Testis (tissue), 3 donors: Measurements from ENCODE around the gene SQSTM1. TPM values are rescaled to one million over a fixed set of nuclear protein-coding genes. Genes with fewer than 3 reads are reported as not detected.
A peak's percentile ranks its signal among the peaks of the same experiment; 100 is the strongest.

Source experiments
- DNase-seq: peaks from one replicate; pipeline ENCODE4 v3.0.0-alpha.2; 2019
- H3K27ac ChIP-seq, 2 donors: fragments of 200-600 bp; sonication (generic); one replicate each; pipeline ENCODE4 v1.5.1; 2019
- H3K27me3 ChIP-seq: fragments of 200-600 bp; sonication (generic); one replicate; pipeline ENCODE4 v1.5.1; 2019
- H3K36me3 ChIP-seq: fragments of 200-600 bp; sonication (generic); one replicate; pipeline ENCODE4 v1.5.1; 2017; ENCODE audit warnings: low read depth; ENCODE audit errors: missing control alignments
- H3K4me1 ChIP-seq: fragments of 200-600 bp; sonication (generic); one replicate; pipeline ENCODE4 v1.5.1; 2019
- H3K4me3 ChIP-seq, 2 donors: fragments of 200-600 bp; sonication (generic); one replicate each; pipeline ENCODE4 v1.5.1; 2017 to 2019
- H3K9me3 ChIP-seq: fragments of 200-600 bp; sonication (generic); one replicate; pipeline ENCODE4 v1.5.1; 2017
- POLR2A ChIP-seq: fragments of 450-650 bp; IDR thresholded peaks from one replicate; pipeline ENCODE4 v1.6.1; 2017; ENCODE audit warnings: antibody characterized with exemption, mild to moderate bottlenecking, moderate library complexity
- whole genome bisulfite sequencing, 2 donors: methylation state at CpG; one replicate each; pipeline ENCODE4 v1.1.5; 2018; 5-methylcytosine and 5-hydroxymethylcytosine counted together
- intact Hi-C: fragments of 100-400 bp; cut with DNase I; formaldehyde crosslinking; loops from one replicate; pipeline ENCODE4 v1.15.1; 2023; ENCODE audit warnings: low total_unique reads
- polyA plus RNA-seq: library from polyadenylated mRNA; stranded (reverse); fragments of 350-450 nt; fragmentation: Illumina TruSeq; extraction: RNeasy Lipid Tissue Mini Kit (QIAGEN cat#74804); gene quantifications from one replicate; pipeline ENCODE4 v1.2.3, GENCODE V29; 2014; ENCODE audit warnings: low read depth, low replicate concordance; ENCODE audit not compliant: insufficient read depth
- total RNA-seq, 2 donors: library from RNA; depleted of rRNA; stranded (reverse); fragments of >200 nt; gene quantifications; one replicate each; pipeline ENCODE4 v1.2.3, GENCODE V29; 2016
- TF ChIP-seq, protein P1 (sequence below), 3 experiments: fragments of 450-650 bp in 2 of 3; fragments of 200-600 bp in 1 of 3; sonication (generic) in 1 of 3; IDR thresholded peaks; one replicate each; pipeline ENCODE4 v1.5.1; 2016 to 2019; ENCODE audit warnings: antibody characterized with exemption in 3 of 3, mild to moderate bottlenecking in 2 of 3, moderate library complexity in 1 of 3

SQSTM1 gene
- total and polyA plus RNA-seq, 3 donors from 2014 or later, result 165 to 255 (median 192) TPM

DNA sequence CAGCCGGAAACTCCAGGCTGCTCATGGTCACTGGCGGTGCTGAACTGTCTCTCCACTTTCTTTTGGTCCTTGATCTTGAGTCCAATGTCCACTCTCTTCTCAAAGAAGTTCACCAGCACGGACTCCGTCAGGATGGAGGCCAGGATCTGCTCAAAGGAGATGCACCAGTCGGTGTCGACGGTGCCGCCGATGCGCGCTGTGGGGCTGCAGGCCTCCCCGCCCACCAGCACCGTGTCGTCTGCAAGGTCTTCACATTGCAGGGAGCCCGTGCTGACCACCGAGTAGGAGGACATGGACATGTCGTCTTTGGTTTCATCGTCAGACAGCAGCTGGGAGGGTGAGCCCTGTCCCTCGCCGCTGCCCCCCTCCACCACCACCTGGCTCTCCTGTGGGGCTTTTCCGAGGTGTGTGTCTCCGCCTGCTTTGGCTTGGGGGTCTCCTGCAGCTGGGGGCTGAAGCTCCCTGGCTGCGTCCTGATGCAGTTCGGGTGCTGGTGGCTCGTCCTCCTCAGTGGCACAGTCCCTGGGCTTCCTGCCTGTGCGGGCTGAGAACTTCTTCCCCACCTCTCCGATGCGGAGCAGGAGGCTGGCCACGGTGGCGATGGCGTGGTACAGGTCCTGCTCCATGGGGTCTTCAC, 42.9 kb downstream of the SQSTM1 start:
- Histone ChIP-seq H3K4me3 (no peak overlapping the region), H3K4me1 (peaks cover 6% of the 10 kb centered on the region), H3K9me3 (no peaks in the 10 kb centered on the region), H3K27me3 (no peaks in the 10 kb centered on the region), H3K36me3 (no peaks in the 10 kb centered on the region), H3K27ac (no peak overlapping the region)
- no peak for TF ChIP-seq POLR2A
- TF ChIP-seq, protein P1, sequence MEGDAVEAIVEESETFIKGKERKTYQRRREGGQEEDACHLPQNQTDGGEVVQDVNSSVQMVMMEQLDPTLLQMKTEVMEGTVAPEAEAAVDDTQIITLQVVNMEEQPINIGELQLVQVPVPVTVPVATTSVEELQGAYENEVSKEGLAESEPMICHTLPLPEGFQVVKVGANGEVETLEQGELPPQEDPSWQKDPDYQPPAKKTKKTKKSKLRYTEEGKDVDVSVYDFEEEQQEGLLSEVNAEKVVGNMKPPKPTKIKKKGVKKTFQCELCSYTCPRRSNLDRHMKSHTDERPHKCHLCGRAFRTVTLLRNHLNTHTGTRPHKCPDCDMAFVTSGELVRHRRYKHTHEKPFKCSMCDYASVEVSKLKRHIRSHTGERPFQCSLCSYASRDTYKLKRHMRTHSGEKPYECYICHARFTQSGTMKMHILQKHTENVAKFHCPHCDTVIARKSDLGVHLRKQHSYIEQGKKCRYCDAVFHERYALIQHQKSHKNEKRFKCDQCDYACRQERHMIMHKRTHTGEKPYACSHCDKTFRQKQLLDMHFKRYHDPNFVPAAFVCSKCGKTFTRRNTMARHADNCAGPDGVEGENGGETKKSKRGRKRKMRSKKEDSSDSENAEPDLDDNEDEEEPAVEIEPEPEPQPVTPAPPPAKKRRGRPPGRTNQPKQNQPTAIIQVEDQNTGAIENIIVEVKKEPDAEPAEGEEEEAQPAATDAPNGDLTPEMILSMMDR (IDR thresholded peaks at IDR 0.05), result no peak
- WGBS, 2 donors, result 96% methylated on average over 8 to 29 of the region's 31 CpGs
- intact Hi-C loops, result no loop called here
- DNase-seq, result no peak

DNA sequence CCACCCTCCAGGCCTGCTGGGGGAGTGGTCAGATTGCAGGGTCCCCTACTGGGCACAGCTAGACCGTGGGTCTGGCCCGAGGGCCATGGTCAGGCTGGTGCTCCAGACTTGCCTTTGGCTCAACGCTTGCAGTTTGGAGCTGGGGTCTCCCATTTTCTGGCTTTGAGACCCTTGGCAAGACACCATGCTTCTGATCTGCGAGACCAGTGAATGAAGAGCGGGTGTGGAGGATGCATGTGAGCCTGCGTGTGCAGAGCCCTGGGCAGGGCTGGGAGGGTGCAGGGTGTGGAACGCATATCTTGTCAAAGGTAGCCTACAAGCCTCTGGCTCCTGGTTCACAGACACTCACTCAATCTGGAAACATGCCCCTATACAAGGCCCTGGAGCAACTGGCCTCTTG, 44.0 kb downstream of the SQSTM1 start:
- Histone ChIP-seq H3K4me3 (no peak overlapping the region), H3K36me3 (no peaks in the 10 kb centered on the region), H3K4me1 (peaks cover 3% of the 10 kb centered on the region), H3K27ac (no peak overlapping the region), H3K9me3 (no peaks in the 10 kb centered on the region), H3K27me3 (no peaks in the 10 kb centered on the region)
- intact Hi-C loops, result no loop called here
- 98 to 100% methylated on average over 3 to 7 of the region's 7 CpGs for WGBS, 2 donors
- no peak for DNase-seq
- TF ChIP-seq POLR2A, result no peak
- TF ChIP-seq, protein P1 (IDR thresholded peaks at IDR 0.05), result no peak

DNA sequence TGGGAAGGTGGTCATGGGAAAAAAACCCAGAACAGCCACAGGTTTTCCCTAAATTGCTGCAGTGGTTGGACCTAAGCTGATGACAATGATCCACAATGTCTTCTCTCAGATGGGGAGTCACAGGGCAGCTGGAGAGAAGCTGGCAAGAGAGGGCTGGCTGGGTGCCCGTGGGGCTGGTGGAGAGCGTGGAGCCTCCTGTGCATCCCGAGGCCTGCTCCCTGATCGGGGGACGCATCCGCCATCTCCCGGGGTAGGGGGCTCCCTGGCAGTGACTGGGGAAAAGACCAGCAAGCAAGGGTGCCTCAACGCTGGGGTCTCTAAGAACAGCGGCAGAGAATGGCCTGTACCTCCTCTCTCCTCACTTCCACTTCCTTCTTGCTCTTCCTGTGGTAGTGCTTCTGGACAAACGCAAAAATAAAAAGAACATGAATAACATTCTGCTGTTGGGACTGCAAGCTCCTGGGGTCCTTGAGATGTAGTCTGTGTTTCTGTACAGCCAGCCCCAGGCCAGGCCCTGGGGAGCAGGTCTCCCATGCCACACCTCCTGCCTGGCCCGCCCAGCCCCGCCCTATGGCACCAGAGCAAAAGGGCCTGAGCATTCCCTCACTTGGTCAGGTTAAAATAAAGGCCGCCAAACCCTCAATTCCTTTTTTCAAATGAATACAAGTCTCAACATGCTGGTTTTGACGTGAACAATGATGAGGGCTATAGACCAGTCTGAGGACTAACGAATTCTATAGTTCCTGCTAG, 45.0 kb downstream of the SQSTM1 start:
- Histone ChIP-seq H3K36me3 (no peaks in the 10 kb centered on the region), H3K4me3 (no peak overlapping the region), H3K9me3 (no peaks in the 10 kb centered on the region), H3K4me1 (peaks cover under 1% of the 10 kb centered on the region), H3K27me3 (no peaks in the 10 kb centered on the region), H3K27ac (no peak overlapping the region)
- intact Hi-C loops, result no loop called here
- 91 to 93% methylated on average over 15 of the region's 15 CpGs for WGBS, 2 donors
- TF ChIP-seq, protein P1 (IDR thresholded peaks at IDR 0.05), result no peak
- TF ChIP-seq POLR2A, result no peak
- DNase-seq, result no peak

DNA sequence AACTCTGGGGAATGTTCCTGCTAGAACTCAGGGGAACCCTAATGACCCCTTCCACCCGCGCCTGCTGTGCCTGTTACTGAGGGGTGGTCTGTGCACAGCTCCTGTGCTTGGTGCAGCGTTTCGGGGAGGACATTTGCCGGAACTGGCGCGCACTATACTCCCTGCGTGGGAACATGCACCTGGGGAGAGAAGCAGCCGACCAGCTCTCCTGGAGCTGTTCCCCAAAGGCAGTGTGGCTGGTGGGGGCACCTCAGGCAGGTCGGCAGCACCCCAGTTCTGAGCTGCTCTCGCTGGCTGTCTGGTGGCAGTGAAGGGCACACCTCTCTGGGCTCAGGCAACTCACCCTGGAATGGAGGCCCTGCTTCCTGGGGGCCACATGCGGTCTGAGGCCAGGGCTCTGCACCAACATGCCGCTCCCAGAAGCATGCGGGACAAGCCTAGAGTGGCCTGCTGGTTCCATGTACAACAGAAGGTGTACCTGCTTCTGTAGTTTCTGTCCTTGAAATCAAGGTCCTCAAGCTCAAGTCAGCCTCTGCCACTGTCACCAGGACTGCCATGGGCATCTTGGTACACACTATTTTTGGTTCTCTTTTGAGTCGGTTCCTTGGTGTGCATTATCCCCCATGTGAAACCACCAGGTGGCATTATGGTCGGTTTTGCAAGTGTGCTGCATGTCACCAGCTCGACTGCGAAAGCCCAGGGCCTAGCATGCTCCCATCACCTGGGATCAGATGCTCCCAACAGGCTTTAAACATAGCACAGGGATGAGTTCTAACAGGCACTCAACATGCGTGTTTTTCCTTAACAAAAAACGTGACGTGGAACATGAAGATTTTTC, 45.8 kb downstream of the SQSTM1 start:
- TF ChIP-seq, protein P1 (IDR thresholded peaks at IDR 0.05), result peak in 1 of 3 experiments; percentile 13
- TF ChIP-seq POLR2A, result no peak
- no peaks in the 10 kb centered on the region for H3K27me3 ChIP-seq
- DNase-seq, result no peak
- H3K4me1 ChIP-seq, result peaks cover 4% of the 10 kb centered on the region
- no peaks in the 10 kb centered on the region for H3K9me3 ChIP-seq
- intact Hi-C loops, result no loop called here
- H3K36me3 ChIP-seq, result no peaks in the 10 kb centered on the region
- H3K27ac ChIP-seq, result no peak overlapping the region
- H3K4me3 ChIP-seq, result no peak overlapping the region
- WGBS, 2 donors, result 87 to 90% methylated on average over 14 to 21 of the region's 21 CpGs
